HG03442 (cell line): ENCODE results near the gene SEC61A1.

Experiments
- ATAC-seq: cut with Tn5 transposase; IDR thresholded peaks from one replicate; pipeline ENCODE4 v1.9.1; 2021; ENCODE audit warnings: mild to moderate bottlenecking, moderate library complexity; ENCODE audit not compliant: unreplicated experiment

SEC61A1 gene

DNA sequence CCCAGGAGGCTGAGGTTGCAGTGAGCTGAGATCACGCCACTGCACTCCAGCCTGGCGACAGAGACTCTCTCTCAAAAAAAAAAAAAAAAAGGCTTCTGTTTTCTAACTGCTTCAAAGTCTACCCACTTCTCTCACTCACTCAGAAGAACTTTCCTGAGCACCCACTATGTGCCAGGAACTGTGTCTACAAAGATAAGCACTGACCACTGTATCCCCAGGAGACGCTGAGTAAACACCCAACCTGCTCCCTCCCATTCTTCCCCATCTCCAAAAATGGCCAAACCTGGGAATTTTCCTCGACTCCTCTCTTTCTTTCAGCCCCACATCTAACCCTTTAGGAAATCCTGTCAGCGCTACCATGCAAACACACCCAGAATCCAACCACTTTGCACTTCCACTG is 58.9 kb downstream of the SEC61A1 start:
- no peak for ATAC-seq

DNA sequence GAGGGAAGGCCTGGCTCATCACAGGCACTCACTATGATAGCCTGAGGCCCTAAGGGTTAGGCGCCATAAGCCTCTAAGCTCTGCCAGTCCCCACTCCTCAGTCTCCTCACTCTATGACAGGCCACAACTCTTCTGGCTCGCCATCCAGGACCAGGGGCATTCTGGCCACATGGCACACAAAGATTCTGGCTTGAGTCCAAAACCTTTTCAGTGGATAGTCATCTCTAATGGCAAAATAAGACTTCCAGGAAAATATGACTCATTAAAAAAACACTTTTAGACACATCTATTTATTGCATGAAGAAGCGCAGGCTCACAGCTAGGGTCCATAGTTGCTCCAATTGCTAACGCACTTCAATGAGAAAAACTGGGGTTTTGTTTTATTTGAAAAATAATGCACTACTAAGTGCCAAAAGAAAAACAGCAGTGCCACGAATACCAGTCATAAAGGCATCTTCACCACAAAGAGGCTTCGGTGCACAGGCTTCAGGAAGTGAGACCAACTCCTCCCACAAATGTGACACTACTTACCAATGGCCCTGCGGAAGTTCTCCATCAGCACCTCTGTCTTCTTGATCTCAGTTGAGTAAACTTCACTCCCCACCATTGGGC is 60.2 kb downstream of the SEC61A1 start:
- no peak for ATAC-seq

- ATAC-seq: no peak
These were observed 61.9 kb downstream of the SEC61A1 start for GRCh38 chr3:128113817-128114794.
